GM23338 (cell line): ENCODE results near the gene STK32C. TPM values are rescaled to one million over a fixed set of nuclear protein-coding genes. Genes with fewer than 3 reads are reported as not detected.

Experiments
- ATAC-seq: fragments of 200-7000 bp; cut with Tn5 transposase; 3 replicates; pipeline ENCODE4 v1.9.1; 2020
- DNase-seq: peaks from one replicate; pipeline ENCODE4 v3.0.0-alpha.2; 2015; ENCODE audit warnings: low spot score
- H2AFZ ChIP-seq: fragments of 200-600 bp; sonication (generic); 2 replicates; pipeline ENCODE4 v1.8.0; 2016; ENCODE audit warnings: antibody characterized with exemption, mild to moderate bottlenecking, moderate library complexity
- H3F3A ChIP-seq: fragments of 200-600 bp; sonication (generic); replicated peaks from 2 replicates; pipeline ENCODE4 v1.8.0; 2017; ENCODE audit warnings: antibody characterized with exemption, mixed run types, low read depth
- H3K27ac ChIP-seq: fragments of 200-600 bp; sonication (generic); 2 replicates; pipeline ENCODE4 v1.6.1; 2016; ENCODE audit warnings: low read depth
- H3K27me3 ChIP-seq: fragments of 200-600 bp; sonication (generic); 2 replicates; pipeline ENCODE4 v1.8.0; 2016; ENCODE audit warnings: mild to moderate bottlenecking, mixed run types, moderate library complexity; ENCODE audit not compliant: insufficient read depth
- H3K36me3 ChIP-seq: fragments of 200-600 bp; sonication (generic); 2 replicates; pipeline ENCODE4 v1.8.0; 2016; ENCODE audit warnings: mild to moderate bottlenecking; ENCODE audit not compliant: insufficient read depth
- H3K4me1 ChIP-seq: fragments of 200-600 bp; sonication (generic); 2 replicates; pipeline ENCODE4 v1.8.0; 2016; ENCODE audit warnings: mild to moderate bottlenecking, moderate library complexity; ENCODE audit not compliant: insufficient read depth
- H3K4me2 ChIP-seq: fragments of 200-600 bp; sonication (generic); 2 replicates; pipeline ENCODE4 v1.7.1; 2017; ENCODE audit warnings: mixed run types
- H3K4me3 ChIP-seq: fragments of 200-600 bp; sonication (generic); 2 replicates; pipeline ENCODE4 v1.6.1; 2016; ENCODE audit warnings: mixed run types
- H3K79me2 ChIP-seq: fragments of 200-600 bp; sonication (generic); replicated peaks from 2 replicates; pipeline ENCODE4 v1.8.0; 2017; ENCODE audit warnings: mild to moderate bottlenecking; ENCODE audit not compliant: insufficient read depth
- H3K9me2 ChIP-seq: fragments of 200-600 bp; sonication (generic); 2 replicates; pipeline ENCODE4 v1.8.0; 2017; ENCODE audit not compliant: insufficient read depth
- H4K20me1 ChIP-seq: fragments of 200-600 bp; sonication (generic); replicated peaks from 2 replicates; pipeline ENCODE4 v1.8.0; 2017; ENCODE audit warnings: mild to moderate bottlenecking; ENCODE audit not compliant: insufficient read depth
- H3K27ac Mint-ChIP-seq: 2 replicates; pipeline ENCODE4 v1.8.0; 2020; ENCODE audit warnings: inconsistent platforms, mild to moderate bottlenecking, moderate library complexity, mixed read lengths
- H3K27me3 Mint-ChIP-seq: 3 replicates; pipeline ENCODE4 v1.8.0; 2022; ENCODE audit warnings: low read depth, mild to moderate bottlenecking, moderate library complexity, mixed read lengths, inconsistent platforms; ENCODE audit not compliant: insufficient read depth, poor library complexity
- H3K36me3 Mint-ChIP-seq: 3 replicates; pipeline ENCODE4 v1.8.0; 2021; ENCODE audit warnings: low read depth, mild to moderate bottlenecking, inconsistent platforms, moderate library complexity, mixed read lengths
- H3K4me1 Mint-ChIP-seq: 3 replicates; pipeline ENCODE4 v1.8.0; 2020; ENCODE audit warnings: mild to moderate bottlenecking, inconsistent platforms, mixed read lengths
- H3K4me3 Mint-ChIP-seq: 3 replicates; pipeline ENCODE4 v1.8.0; 2021; ENCODE audit warnings: moderate library complexity, mild to moderate bottlenecking, inconsistent platforms, mixed read lengths
- H3K9me3 Mint-ChIP-seq: 3 replicates; pipeline ENCODE4 v1.8.0; 2020; ENCODE audit warnings: moderate library complexity, mild to moderate bottlenecking, inconsistent platforms, mixed read lengths
- STAT1 ChIP-seq: IDR thresholded peaks from one replicate; pipeline ENCODE4 v1.6.1; 2016; ENCODE audit warnings: antibody characterized with exemption; ENCODE audit not compliant: unreplicated experiment
- ZNF114 ChIP-seq: fragments of 250-450 bp; sonication (Bioruptor Pico); IDR thresholded peaks from 2 replicates; pipeline ENCODE4 v1.5.0; 2020; ENCODE audit warnings: mild to moderate bottlenecking, moderate library complexity
- ZNF331 ChIP-seq: fragments of 250-450 bp; sonication (Bioruptor Pico); IDR thresholded peaks from 2 replicates; pipeline ENCODE4 v1.5.0; 2020; ENCODE audit warnings: low read depth, mild to moderate bottlenecking, moderate library complexity
- polyA plus RNA-seq: library from polyadenylated mRNA; unstranded; fragments of >200 nt; fragmentation: Nextera tagmentation; extraction: Ambion mirVana; gene quantifications from 2 replicates; pipeline ENCODE4 v1.2.1, GENCODE V29; 2016
- total RNA-seq: library from RNA; depleted of rRNA; stranded (reverse); fragments of >200 nt; shearing (Covaris generic); gene quantifications from 2 replicates; pipeline ENCODE4 v1.2.3, GENCODE V29; 2014
- TF ChIP-seq, protein P1 (sequence below): IDR thresholded peaks from 2 replicates; pipeline ENCODE4 v1.6.1; 2016; ENCODE audit warnings: antibody characterized with exemption
- TF ChIP-seq, protein P2 (sequence below), 2 experiments: fragments of 200-600 bp in 1 of 2; sonication (generic) in 1 of 2; conservative IDR thresholded peaks; 2 replicates each; pipeline versions ENCODE4 v1.5.1 to v1.6.1; 2016 to 2017; ENCODE audit warnings: antibody characterized with exemption in 2 of 2, low read depth in 2 of 2, mild to moderate bottlenecking in 2 of 2, moderate library complexity in 1 of 2
- TF ChIP-seq, protein P3 (sequence below): fragments of 250-450 bp; sonication (Bioruptor Pico); IDR thresholded peaks from 2 replicates; pipeline ENCODE4 v1.5.0; 2020; ENCODE audit warnings: mild to moderate bottlenecking, moderate library complexity

The STK32C gene
- total and polyA plus RNA-seq, 2 experiments from 2014 or later: 10.2 to 20.5 TPM

DNA sequence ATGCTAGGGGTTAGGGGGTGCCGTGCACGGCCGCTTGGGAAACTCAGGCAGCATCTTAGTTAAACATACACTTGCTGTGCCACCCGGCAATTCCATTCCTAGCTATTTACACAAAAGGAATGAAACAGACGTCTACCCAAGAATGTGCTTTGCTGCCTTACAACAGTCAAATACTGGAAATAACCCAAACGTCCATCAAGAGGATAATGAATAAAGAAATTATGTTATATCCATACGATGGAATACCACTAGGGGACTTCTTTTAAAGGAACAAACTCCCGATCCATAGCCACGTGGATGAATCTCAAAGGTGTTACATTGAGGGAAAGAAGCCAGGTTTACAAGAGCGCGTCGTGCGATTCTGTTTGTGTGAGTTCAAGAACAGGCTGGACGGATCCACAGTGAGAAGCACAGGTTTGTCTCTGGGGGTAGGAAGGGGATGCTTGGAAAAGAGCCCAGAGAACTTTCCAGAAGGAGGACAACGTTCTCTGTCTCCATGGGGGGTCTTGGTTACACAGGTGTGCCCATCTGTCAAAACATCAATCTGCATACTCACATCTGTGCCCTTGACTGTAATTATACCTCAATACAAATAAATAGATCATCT, 41.8 kb downstream of the STK32C start:
- Mint-ChIP-seq H3K36me3 (peaks cover 8% of the 10 kb centered on the region; the same call in 2 of the 3 replicates), H3K27ac (no peak overlapping the region), H3K27me3 (peaks cover 8% of the 10 kb centered on the region), H3K9me3 (peaks cover 18% of the 10 kb centered on the region), H3K4me1 (peaks cover 13% of the 10 kb centered on the region), H3K4me3 (no peak overlapping the region)
- DNase-seq: no peak
- no peak overlapping the region for H3K4me3 ChIP-seq
- 0 out of 2 replicates have a peak, but pooled peaks cover 5% of the 10 kb centered on the region for H3F3A ChIP-seq
- H3K4me2 ChIP-seq: no peak overlapping the region
- H3K27ac ChIP-seq: no peak overlapping the region
- H2AFZ ChIP-seq: no peak overlapping the region
- no peak for ATAC-seq
- H3K79me2 ChIP-seq: no peaks in the 10 kb centered on the region
- H4K20me1 ChIP-seq: no peaks in the 10 kb centered on the region; the same call in 1 of the 2 replicates
- no peaks in the 10 kb centered on the region for H3K4me1 ChIP-seq
- no peaks in the 10 kb centered on the region for H3K27me3 ChIP-seq
- H3K9me2 ChIP-seq: no peaks in the 10 kb centered on the region
- TF ChIP-seq STAT1 (no peak), ZNF331 (CRISPR knock-in tag) (no peak)
- TF ChIP-seq, protein P1, sequence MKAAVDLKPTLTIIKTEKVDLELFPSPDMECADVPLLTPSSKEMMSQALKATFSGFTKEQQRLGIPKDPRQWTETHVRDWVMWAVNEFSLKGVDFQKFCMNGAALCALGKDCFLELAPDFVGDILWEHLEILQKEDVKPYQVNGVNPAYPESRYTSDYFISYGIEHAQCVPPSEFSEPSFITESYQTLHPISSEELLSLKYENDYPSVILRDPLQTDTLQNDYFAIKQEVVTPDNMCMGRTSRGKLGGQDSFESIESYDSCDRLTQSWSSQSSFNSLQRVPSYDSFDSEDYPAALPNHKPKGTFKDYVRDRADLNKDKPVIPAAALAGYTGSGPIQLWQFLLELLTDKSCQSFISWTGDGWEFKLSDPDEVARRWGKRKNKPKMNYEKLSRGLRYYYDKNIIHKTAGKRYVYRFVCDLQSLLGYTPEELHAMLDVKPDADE: no peak
- TF ChIP-seq, protein P2, sequence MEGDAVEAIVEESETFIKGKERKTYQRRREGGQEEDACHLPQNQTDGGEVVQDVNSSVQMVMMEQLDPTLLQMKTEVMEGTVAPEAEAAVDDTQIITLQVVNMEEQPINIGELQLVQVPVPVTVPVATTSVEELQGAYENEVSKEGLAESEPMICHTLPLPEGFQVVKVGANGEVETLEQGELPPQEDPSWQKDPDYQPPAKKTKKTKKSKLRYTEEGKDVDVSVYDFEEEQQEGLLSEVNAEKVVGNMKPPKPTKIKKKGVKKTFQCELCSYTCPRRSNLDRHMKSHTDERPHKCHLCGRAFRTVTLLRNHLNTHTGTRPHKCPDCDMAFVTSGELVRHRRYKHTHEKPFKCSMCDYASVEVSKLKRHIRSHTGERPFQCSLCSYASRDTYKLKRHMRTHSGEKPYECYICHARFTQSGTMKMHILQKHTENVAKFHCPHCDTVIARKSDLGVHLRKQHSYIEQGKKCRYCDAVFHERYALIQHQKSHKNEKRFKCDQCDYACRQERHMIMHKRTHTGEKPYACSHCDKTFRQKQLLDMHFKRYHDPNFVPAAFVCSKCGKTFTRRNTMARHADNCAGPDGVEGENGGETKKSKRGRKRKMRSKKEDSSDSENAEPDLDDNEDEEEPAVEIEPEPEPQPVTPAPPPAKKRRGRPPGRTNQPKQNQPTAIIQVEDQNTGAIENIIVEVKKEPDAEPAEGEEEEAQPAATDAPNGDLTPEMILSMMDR (conservative IDR thresholded peaks at IDR 0.05; ENCODE audit: low read depth in 2 of 2): no peak
- H3K36me3 ChIP-seq: no peaks in the 10 kb centered on the region

DNA sequence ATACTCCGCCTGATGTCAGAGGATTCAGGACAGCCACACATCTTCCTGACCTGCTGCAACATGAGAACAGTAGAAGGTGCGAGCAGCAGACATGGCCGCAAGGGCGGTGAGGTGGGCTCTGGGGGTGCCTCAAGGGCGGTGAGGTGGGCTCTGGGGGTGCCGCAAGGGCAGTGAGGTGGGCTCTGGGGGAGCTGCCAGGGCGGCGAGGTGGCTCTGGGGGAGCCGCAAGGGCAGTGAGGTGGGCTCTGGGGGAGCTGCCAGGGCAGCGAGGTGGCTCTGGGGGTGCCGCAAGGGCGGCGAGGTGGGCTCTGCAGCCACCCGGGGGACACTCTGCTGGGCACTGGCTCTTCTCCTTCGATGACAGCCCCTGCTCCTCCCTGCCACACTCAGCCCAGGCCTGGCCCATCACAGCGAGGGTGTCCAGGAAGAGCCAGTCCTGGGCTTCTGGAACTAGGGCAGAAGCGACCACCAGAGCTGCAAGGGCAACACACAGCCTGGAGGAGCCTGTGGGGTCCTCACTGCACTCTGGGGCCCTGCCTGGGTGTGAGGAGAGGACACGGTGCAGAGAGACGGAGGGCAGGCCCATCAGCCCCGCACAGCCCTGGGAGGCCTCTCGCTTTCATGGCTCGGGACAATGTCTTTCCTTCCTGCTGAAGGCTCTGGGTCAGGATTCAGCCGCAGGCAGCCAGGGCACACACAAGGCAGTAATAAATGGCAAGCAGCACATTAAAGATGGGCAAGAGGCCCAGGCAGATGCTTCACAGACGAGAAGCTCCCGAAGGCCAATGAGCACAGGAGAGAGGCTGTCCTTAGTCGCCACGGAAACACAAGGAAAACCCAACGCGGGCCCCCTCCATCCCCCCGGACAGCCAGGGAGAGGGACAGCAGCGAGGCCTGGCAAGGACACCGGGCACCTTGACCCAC, 42.5 kb downstream of the STK32C start:
- Mint-ChIP-seq H3K27me3 (peaks cover 9% of the 10 kb centered on the region), H3K36me3 (peaks cover 8% of the 10 kb centered on the region; the same call in 2 of the 3 replicates), H3K9me3 (peaks cover 18% of the 10 kb centered on the region), H3K4me1 (peaks cover 13% of the 10 kb centered on the region), H3K27ac (no peak overlapping the region), H3K4me3 (no peak overlapping the region)
- Histone ChIP-seq H2AFZ (no peak overlapping the region), H3K4me2 (no peak overlapping the region), H3K79me2 (no peaks in the 10 kb centered on the region), H3K27ac (no peak overlapping the region), H3K36me3 (no peaks in the 10 kb centered on the region), H3K4me1 (no peaks in the 10 kb centered on the region), H3K4me3 (no peak overlapping the region), H3K27me3 (no peaks in the 10 kb centered on the region), H3F3A (0 out of 2 replicates have a peak, but pooled peaks cover 5% of the 10 kb centered on the region), H4K20me1 (no peaks in the 10 kb centered on the region; the same call in 1 of the 2 replicates), H3K9me2 (no peaks in the 10 kb centered on the region)
- ATAC-seq (peak; percentile 32; the same call in 2 of the 3 replicates), DNase-seq (no peak)
- TF ChIP-seq, protein P3, sequence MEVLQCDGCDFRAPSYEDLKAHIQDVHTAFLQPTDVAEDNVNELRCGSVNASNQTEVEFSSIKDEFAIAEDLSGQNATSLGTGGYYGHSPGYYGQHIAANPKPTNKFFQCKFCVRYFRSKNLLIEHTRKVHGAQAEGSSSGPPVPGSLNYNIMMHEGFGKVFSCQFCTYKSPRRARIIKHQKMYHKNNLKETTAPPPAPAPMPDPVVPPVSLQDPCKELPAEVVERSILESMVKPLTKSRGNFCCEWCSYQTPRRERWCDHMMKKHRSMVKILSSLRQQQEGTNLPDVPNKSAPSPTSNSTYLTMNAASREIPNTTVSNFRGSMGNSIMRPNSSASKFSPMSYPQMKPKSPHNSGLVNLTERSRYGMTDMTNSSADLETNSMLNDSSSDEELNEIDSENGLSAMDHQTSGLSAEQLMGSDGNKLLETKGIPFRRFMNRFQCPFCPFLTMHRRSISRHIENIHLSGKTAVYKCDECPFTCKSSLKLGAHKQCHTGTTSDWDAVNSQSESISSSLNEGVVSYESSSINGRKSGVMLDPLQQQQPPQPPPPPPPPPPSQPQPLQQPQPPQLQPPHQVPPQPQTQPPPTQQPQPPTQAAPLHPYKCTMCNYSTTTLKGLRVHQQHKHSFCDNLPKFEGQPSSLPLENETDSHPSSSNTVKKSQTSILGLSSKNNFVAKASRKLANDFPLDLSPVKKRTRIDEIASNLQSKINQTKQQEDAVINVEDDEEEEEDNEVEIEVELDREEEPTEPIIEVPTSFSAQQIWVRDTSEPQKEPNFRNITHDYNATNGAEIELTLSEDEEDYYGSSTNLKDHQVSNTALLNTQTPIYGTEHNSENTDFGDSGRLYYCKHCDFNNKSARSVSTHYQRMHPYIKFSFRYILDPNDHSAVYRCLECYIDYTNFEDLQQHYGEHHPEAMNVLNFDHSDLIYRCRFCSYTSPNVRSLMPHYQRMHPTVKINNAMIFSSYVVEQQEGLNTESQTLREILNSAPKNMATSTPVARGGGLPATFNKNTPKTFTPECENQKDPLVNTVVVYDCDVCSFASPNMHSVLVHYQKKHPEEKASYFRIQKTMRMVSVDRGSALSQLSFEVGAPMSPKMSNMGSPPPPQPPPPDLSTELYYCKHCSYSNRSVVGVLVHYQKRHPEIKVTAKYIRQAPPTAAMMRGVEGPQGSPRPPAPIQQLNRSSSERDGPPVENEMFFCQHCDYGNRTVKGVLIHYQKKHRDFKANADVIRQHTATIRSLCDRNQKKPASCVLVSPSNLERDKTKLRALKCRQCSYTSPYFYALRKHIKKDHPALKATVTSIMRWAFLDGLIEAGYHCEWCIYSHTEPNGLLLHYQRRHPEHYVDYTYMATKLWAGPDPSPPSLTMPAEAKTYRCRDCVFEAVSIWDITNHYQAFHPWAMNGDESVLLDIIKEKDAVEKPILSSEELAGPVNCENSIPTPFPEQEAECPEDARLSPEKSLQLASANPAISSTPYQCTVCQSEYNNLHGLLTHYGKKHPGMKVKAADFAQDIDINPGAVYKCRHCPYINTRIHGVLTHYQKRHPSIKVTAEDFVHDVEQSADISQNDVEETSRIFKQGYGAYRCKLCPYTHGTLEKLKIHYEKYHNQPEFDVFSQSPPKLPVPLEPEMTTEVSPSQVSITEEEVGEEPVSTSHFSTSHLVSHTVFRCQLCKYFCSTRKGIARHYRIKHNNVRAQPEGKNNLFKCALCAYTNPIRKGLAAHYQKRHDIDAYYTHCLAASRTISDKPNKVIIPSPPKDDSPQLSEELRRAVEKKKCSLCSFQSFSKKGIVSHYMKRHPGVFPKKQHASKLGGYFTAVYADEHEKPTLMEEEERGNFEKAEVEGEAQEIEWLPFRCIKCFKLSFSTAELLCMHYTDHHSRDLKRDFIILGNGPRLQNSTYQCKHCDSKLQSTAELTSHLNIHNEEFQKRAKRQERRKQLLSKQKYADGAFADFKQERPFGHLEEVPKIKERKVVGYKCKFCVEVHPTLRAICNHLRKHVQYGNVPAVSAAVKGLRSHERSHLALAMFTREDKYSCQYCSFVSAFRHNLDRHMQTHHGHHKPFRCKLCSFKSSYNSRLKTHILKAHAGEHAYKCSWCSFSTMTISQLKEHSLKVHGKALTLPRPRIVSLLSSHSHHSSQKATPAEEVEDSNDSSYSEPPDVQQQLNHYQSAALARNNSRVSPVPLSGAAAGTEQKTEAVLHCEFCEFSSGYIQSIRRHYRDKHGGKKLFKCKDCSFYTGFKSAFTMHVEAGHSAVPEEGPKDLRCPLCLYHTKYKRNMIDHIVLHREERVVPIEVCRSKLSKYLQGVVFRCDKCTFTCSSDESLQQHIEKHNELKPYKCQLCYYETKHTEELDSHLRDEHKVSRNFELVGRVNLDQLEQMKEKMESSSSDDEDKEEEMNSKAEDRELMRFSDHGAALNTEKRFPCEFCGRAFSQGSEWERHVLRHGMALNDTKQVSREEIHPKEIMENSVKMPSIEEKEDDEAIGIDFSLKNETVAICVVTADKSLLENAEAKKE (CRISPR knock-in tag): no peak
- no peak for TF ChIP-seq ZNF114 (CRISPR knock-in tag)
